ENCODE results near the gene FBXL16. TPM values are rescaled to one million over a fixed set of nuclear protein-coding genes. Genes with fewer than 3 reads are reported as not detected.

The FBXL16 gene
- total RNA-seq, 1 donor from 2014 or later: not detected

GRCh38 chr16:682493-683395 lies 22.9 kb downstream of the FBXL16 start:
- no peak for DNase-seq (ENCODE audit: low spot score in 2 of 2)
- no peak overlapping the region for H3K27ac ChIP-seq
- peaks cover 20 to 36% of the 10 kb centered on the region in 2 donors for H3K4me1 ChIP-seq
- no peaks in the 10 kb centered on the region for H3K27me3 ChIP-seq
- no peak for TF ChIP-seq CTCF (IDR thresholded peaks at IDR 0.05)
- H3K4me3 ChIP-seq: peak overlapping the region in 1 of 2 donors; percentile 89
- H3K9me3 ChIP-seq: no peaks in the 10 kb centered on the region
- intact Hi-C loops (cut with DNase I): no loop called here
- peaks cover 20 to 36% of the 10 kb centered on the region in 2 donors for H3K36me3 ChIP-seq

DNA sequence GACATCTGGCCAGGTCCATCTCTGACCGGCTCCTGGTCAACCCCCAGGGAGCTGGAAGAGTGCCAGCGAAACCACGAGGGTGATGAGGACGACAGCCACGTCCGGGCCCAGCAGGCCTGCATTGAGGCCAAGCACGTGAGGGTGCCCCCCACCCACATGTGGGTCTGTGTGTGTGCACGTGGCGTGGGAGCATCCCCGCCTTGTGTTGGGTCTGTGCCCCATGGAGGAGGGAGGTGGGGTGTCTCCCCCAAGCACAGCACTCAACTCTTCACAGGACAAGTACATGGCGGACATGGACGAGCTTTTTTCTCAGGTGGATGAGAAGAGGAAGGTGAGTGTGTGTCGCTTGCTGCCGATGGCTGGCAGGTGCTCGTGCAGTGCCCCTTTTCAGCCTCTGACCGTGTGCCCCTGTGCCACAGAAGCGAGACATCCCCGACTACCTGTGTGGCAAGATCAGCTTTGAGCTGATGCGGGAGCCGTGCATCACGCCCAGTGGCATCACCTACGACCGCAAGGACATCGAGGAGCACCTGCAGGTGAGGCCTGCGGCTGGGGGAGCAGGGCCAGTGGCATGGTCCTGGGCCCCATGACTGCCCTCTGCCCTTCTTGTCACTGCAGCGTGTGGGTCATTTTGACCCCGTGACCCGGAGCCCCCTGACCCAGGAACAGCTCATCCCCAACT lies 23.7 kb downstream of the FBXL16 start:
- TF ChIP-seq CTCF (IDR thresholded peaks at IDR 0.05): no peak
- Histone ChIP-seq H3K9me3 (no peaks in the 10 kb centered on the region), H3K36me3 (peaks cover 19 to 28% of the 10 kb centered on the region in 2 donors), H3K4me1 (peaks cover 20 to 36% of the 10 kb centered on the region in 2 donors), H3K27ac (no peak overlapping the region), H3K4me3 (peak overlapping the region; percentile 89 to 90), H3K27me3 (no peaks in the 10 kb centered on the region)
- intact Hi-C loops (cut with DNase I): loop anchor here (2.0 kb wide), 1 partner anchor 45 kb away; the partner anchor contains the start of gene METTL26
- DNase-seq (ENCODE audit: low spot score in 2 of 2): no peak

GRCh38 chr16:680967-681745 lies 24.4 kb downstream of the FBXL16 start:
- peak overlapping the region; percentile 89 to 90 for H3K4me3 ChIP-seq
- DNase-seq (ENCODE audit: low spot score in 2 of 2): no peak
- peaks cover 20 to 36% of the 10 kb centered on the region in 2 donors for H3K4me1 ChIP-seq
- H3K27me3 ChIP-seq: no peaks in the 10 kb centered on the region
- H3K27ac ChIP-seq: peak overlapping the region; percentile 85 to 90
- no peak for TF ChIP-seq CTCF (IDR thresholded peaks at IDR 0.05)
- H3K9me3 ChIP-seq: no peaks in the 10 kb centered on the region
- intact Hi-C loops (cut with DNase I): loop anchor here (2.0 kb wide), 1 partner anchor 44 kb away; the partner anchor contains the start of gene METTL26
- H3K36me3 ChIP-seq: peaks cover 13 to 21% of the 10 kb centered on the region in 2 donors

DNA sequence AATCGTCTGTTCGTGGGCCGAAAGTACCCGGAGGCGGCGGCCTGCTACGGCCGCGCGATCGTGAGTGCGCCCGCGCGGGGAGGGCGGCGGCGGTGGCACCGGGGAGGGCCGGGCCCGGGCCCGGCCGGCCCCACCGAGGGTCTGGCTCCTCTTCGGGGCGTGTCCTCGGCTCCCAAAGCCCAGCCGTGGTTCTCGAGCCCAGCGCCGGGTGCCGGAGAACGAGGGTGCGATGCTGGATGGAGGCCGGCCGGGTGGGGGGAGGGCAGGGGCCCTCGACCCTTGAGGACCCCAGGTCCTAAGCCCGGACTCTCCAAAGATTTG lies 25.0 kb downstream of the FBXL16 start:
- H3K36me3 ChIP-seq: peaks cover 13 to 15% of the 10 kb centered on the region in 2 donors
- H3K9me3 ChIP-seq: no peaks in the 10 kb centered on the region
- H3K4me3 ChIP-seq: peak overlapping the region; percentile 89 to 90
- H3K27ac ChIP-seq: peak overlapping the region; percentile 85 to 90
- H3K27me3 ChIP-seq: no peaks in the 10 kb centered on the region
- peaks cover 20 to 40% of the 10 kb centered on the region in 2 donors for H3K4me1 ChIP-seq
- no peak for TF ChIP-seq CTCF (IDR thresholded peaks at IDR 0.05)
- intact Hi-C loops (cut with DNase I): loop anchor here (2.0 kb wide), 1 partner anchor 44 kb away; the partner anchor contains the start of gene METTL26
- DNase-seq (ENCODE audit: low spot score in 2 of 2): no peak

Measured in ascending aorta (tissue), 2 donors.